ENCODE results near the gene SOWAHA. TPM values are rescaled to one million over a fixed set of nuclear protein-coding genes. Genes with fewer than 3 reads are reported as not detected.

The SOWAHA gene
- total RNA-seq, 8 experiments from 2014 or later = 0.14 to 2.5 (median 0.42) TPM; not detected in 2

DNA sequence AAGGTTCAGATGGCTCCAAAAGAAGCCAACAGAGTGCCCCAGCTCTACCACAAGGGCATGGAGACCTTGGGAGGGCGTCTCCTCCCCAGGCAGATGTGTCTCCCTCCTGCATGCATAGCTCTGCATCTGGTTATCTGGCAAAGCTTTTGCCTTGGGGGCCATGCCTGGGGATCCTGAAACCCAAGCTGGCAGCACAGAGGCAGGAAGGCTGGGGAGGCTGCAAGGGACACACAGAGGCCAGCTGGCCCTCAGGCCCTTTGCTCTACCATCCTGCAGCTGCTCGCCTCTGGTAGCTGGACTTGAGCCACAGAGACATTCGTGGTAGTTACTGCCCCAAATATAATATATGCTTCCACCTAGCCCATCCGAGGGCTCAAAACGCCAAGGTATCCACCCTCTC lies 40.0 kb upstream of the SOWAHA start:
- in situ Hi-C loops (cut with MboI; ENCODE audit: low pct_unique_long_range_greater_than_20kb in 2 of 9, low sequenced_read_pairs in 9 of 9, unreplicated experiment in 9 of 9) = no loop called here
- ATAC-seq (replicated peaks in 6 of 8) = no peak
- Histone ChIP-seq H3K4me3 (no peak overlapping the region), H3K27ac (no peak overlapping the region), H3K4me1 (replicated peaks in 1 of 2) (peaks cover 6 to 8% of the 10 kb centered on the region in 2 donors)
- 81 to 100% (median 95%) methylated on average over 2 to 4 of the region's 5 CpGs; no CpG with 5 or more reads in 6 of the 10 experiments for WGBS, 10 experiments

DNA sequence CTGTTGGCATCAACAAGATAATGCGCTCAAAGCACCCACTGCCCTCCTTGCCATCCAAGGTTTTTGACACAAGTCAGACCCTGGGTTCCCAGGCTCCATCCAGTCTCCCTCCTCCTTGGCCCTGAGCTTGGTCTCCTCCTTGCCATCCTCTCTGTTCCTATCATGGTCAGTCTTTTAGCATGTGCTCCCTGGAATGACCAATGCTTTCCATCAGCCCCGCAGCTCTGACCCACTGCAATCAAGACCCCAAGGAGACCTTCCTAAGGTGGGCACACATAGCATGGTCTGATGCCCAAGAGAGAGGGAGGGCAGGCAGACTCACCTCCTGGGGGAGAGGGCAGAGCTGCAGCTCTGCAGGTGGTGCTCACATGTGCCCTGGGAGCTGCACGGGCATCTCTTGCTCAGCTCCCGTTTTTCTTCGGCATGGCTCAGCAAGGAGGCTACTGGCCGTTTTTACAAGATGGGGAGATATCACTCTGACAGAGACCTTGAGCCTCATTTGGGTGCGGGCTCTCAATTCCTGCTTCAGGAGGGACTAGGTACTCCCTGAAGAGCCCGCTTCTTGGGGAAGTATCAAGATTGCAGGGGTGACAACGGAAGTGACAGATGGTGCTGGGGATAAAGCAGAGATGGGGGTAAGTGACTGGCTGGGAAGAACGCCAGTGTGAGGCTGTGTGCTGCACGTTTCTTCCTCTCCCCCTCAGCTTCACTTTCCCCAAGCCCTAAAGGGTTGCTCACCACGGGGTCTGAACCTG lies 39.3 kb upstream of the SOWAHA start:
- Histone ChIP-seq H3K4me1 (replicated peaks in 1 of 2) (peaks cover 6 to 8% of the 10 kb centered on the region in 2 donors), H3K27ac (no peak overlapping the region), H3K4me3 (no peak overlapping the region)
- no peak for ATAC-seq (replicated peaks in 6 of 8)
- in situ Hi-C loops (cut with MboI; ENCODE audit: low pct_unique_long_range_greater_than_20kb in 2 of 9, low sequenced_read_pairs in 9 of 9, unreplicated experiment in 9 of 9) = no loop called here
- 17 to 100% (median 84%) methylated on average over 1 to 4 of the region's 12 CpGs; no CpG with 5 or more reads in 3 of the 10 experiments for WGBS, 10 experiments

DNA sequence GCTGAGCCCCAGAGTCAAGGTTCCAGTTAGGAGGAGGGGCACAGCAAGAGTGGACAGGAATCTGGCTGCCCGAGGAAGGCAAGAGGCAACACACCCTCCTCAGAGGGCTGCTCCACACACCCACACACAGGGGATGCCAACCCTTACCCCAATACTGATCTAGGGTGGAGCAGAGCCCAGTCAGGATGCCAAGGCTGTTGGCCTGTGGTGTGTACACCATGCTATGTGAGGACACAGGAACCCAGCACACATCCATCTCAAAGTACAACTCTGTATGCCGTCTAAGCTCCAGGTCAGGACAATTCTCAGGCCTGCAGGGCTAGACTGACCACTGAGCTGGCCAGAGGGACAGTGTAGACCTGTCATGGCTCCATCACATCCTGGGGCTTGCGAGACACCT lies 38.7 kb upstream of the SOWAHA start:
- 0 to 100% (median 90%) methylated on average over 1 to 2 of the region's 3 CpGs; no CpG with 5 or more reads in 5 of the 10 experiments for WGBS, 10 experiments
- H3K4me3 ChIP-seq = no peak overlapping the region
- in situ Hi-C loops (cut with MboI; ENCODE audit: low pct_unique_long_range_greater_than_20kb in 2 of 9, low sequenced_read_pairs in 9 of 9, unreplicated experiment in 9 of 9) = no loop called here
- H3K4me1 ChIP-seq (replicated peaks in 1 of 2) = peaks cover 6 to 8% of the 10 kb centered on the region in 2 donors
- no peak for ATAC-seq (replicated peaks in 6 of 8)
- no peak overlapping the region for H3K27ac ChIP-seq

DNA sequence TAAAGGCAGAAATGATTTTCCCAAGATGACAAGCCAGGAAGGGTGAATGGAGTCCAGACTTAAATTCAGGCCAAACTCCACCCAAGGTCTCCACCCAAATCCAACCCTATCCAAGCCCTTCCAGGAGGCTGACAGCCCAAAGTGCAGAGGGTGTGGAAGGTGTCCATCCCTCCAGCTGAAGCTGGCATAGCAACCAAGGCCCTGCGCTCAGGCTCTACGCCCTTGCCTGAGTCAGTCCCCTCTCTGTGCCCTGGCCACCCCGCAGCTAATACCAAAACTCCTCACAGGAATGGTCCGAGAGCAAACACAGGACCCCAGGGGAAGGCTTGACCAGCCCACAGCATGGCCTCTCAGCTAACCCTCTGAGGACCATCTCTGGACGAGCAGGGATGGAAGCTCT lies 38.2 kb upstream of the SOWAHA start:
- 0 to 100% (median 97%) methylated on average over 1 to 5 of the region's 5 CpGs; no CpG with 5 or more reads in 5 of the 10 experiments for WGBS, 10 experiments
- Histone ChIP-seq H3K4me1 (replicated peaks in 1 of 2) (peaks cover 6 to 8% of the 10 kb centered on the region in 2 donors), H3K27ac (no peak overlapping the region), H3K4me3 (no peak overlapping the region)
- peak in 3 of 8 experiments; percentile 3 to 23 (median 7) for ATAC-seq (replicated peaks in 6 of 8)
- in situ Hi-C loops (cut with MboI; ENCODE audit: low pct_unique_long_range_greater_than_20kb in 2 of 9, low sequenced_read_pairs in 9 of 9, unreplicated experiment in 9 of 9) = loop anchor here in 1 of 9 experiments (25.0 kb wide), 1 partner anchor 112 kb away; no protein-coding TSS in a partner anchor

DNA sequence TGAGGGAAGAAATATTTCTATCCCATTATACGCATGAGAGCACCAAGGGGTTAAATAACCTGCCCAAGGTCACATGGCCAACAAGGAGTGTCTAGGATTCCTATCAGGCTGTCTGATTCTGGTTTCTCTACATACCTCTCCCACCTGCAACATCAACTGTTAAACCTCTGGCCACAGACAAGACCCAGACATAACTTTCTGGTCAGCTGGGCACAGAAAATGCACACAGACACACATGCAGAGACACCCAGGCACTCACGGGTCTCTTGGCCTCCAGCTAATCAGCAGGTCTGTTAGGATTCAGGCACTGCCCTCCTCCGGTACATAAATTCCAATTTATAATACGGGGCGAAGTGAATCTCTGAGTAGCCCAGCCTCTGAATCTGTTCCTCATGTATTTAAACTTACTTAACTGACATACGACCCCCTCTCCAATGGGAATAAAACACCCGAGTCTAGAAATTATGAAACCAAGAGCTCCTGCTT lies 37.6 kb upstream of the SOWAHA start:
- 0 to 83% (median 54%) methylated on average over 1 to 6 of the region's 7 CpGs; no CpG with 5 or more reads in 1 of the 10 experiments for WGBS, 10 experiments
- in situ Hi-C loops (cut with MboI; ENCODE audit: low pct_unique_long_range_greater_than_20kb in 2 of 9, low sequenced_read_pairs in 9 of 9, unreplicated experiment in 9 of 9) = loop anchor here in 1 of 9 experiments (25.0 kb wide), 1 partner anchor 112 kb away; no protein-coding TSS in a partner anchor

DNA sequence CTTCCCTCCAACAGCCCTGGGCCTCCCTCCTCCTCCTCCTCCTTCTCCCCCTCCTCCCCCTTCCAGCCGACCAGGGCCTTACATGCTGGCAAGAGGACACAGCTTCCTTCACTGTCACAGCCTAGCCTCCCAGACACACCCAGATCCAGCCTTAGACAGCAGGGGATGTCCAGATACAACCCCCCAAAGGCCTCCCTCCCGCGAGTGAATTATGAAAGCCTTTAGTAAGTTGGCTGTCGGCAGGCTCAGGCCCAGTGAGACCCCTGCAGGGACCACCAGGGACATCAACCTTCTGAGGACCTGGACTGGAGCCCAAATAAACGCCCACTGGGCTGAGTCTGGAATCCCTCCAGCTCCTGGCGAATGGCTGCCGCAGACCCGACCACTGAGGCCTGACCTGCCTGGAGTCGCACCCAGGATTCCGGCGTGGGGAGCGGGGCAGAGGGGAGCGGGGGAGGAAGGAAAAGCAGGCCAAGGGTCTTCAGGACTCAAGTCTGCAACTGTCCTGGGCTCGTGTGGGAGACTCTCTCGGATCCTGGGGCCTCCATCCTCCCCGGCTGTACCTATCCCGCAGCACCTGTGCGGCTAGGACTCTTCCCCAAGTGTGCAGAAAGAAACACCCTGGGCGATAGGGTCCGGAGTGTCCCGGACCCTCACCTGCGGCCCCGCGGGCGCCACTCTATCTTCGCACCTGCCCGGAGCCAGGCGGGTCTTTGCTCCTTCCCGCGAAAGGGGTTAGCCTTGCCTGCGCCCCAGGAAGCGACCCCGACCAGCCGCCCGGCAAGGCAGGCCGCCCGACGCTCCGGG lies 36.8 kb upstream of the SOWAHA start:
- in situ Hi-C loops (cut with MboI; ENCODE audit: low pct_unique_long_range_greater_than_20kb in 2 of 9, low sequenced_read_pairs in 9 of 9, unreplicated experiment in 9 of 9) = loop anchor here in 1 of 9 experiments (25.0 kb wide), 1 partner anchor 111 kb away; no protein-coding TSS in a partner anchor
- WGBS, 10 experiments = 0% methylated on average over 3 of the region's 39 CpGs; no CpG with 5 or more reads in 9 of the 10 experiments
- no peak overlapping the region for H3K27ac ChIP-seq
- H3K4me3 ChIP-seq = peak overlapping the region; percentile 46 to 96 (median 79)
- ATAC-seq (replicated peaks in 6 of 8) = peak; percentile 44 to 74 (median 50)
- H3K4me1 ChIP-seq (replicated peaks in 1 of 2) = peaks cover 6 to 8% of the 10 kb centered on the region in 2 donors

More for the DNA sequence above, 37.6 kb upstream of the SOWAHA start:
- Histone ChIP-seq H3K4me1 (replicated peaks in 1 of 2) (peaks cover 6 to 8% of the 10 kb centered on the region in 2 donors), H3K27ac (no peak overlapping the region), H3K4me3 (peak overlapping the region; percentile 46 to 96 (median 79))
- peak in 3 of 8 experiments; percentile 46 to 69 (median 58) for ATAC-seq (replicated peaks in 6 of 8)

DNA sequence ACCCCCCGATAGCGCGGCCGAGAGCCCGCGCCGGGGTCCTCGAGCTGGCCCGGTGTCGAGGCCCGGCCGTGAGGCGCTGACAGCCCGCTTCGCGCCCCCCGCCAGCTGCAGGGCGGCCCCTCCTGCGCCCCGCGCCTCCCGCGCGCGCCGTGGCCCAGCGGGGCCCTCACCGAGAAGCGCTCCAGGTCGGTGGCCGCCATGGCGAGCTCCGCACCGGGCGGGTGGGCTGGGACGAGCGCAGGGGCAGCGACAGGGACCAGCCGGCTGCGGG lies 36.2 kb upstream of the SOWAHA start:
- H3K4me3 ChIP-seq = peak overlapping the region; percentile 46 to 96 (median 79)
- no CpG with 5 or more reads among the region's 40 CpGs for WGBS, 10 experiments
- no peak overlapping the region for H3K27ac ChIP-seq
- in situ Hi-C loops (cut with MboI; ENCODE audit: low pct_unique_long_range_greater_than_20kb in 2 of 9, low sequenced_read_pairs in 9 of 9, unreplicated experiment in 9 of 9) = loop anchor here in 1 of 9 experiments (25.0 kb wide), 1 partner anchor 110 kb away; no protein-coding TSS in a partner anchor
- H3K4me1 ChIP-seq (replicated peaks in 1 of 2) = peaks cover 6 to 8% of the 10 kb centered on the region in 2 donors
- ATAC-seq (replicated peaks in 6 of 8) = no peak

DNA sequence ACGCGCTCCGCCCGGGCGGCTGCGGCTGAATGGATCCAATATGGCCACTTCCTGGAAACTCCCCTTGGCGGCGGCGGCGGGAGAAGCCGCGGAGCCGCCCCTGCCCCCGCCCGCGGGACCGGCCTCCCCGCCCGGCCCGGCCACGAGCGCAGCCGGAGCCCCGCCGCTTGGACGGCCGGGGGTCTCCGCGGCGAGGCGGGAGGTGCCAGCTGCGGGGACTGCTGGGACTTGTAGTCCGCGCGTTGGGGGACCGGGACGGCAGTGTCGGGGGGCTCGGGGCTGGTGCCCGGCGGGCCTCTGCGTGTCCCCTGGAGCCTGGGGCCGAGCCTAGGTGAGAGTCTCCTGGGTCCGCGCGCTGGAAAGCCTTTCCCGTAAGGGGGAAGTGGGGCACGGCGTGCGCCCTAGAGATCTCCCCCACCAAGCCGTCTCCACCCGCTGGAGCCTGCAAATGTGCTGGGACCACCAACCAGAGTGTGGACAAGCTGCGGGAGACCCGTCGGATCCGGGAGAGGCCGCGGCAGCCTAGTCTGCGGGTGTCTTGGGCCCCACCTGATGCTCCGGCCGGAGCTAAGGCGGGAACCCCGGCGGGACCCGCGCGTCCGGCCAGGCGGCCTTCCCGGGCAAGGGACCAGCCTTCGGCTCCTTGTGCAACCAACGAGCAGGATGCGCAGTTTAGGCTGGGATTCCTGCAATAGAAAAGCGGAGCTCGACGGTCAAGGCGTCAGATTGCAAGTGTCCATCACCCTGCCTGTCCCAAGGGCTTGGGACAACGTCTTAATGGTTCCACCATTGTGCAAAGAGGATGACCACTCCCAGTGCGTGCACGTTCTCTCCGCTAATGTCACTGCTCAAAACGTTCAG lies 35.7 kb upstream of the SOWAHA start, which contains the start of gene SEPTIN8:
Gene SEPTIN8, minus strand, starts transcription at position 31 of the 861 bp plus-strand sequence. CDS start 102 bp downstream, outside the sequence.
- 0 to 29% (median 15%) methylated on average over 3 to 9 of the region's 82 CpGs; no CpG with 5 or more reads in 5 of the 10 experiments for WGBS, 10 experiments
- ATAC-seq (replicated peaks in 6 of 8) = peak; percentile 13 to 91 (median 84)
- H3K4me1 ChIP-seq (replicated peaks in 1 of 2) = peaks cover 6 to 8% of the 10 kb centered on the region in 2 donors

DNA sequence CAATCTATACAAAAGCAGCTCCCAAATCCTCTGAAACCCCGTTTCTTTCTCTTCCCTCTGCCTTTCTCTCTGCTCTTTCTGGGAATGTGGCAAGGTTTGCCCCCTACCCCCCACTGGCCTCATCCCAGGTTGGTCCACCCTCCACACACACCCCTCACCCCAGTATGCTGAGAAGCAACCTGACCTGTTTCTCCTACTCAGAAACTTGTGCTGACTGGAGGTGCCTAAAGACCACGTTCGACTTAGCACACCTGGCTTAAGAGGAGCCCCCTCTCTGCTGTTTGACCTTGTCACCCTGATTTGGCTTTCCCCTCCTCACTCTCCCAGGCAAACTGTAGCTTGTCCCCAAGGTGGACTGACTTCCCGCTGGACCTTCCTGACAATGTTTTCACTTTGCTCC lies 35.0 kb upstream of the SOWAHA start:
- WGBS, 10 experiments = 69 to 100% (median 80%) methylated on average over 1 to 3 of the region's 4 CpGs; no CpG with 5 or more reads in 6 of the 10 experiments
- in situ Hi-C loops (cut with MboI; ENCODE audit: low pct_unique_long_range_greater_than_20kb in 2 of 9, low sequenced_read_pairs in 9 of 9, unreplicated experiment in 9 of 9) = loop anchor here in 1 of 9 experiments (25.0 kb wide), 1 partner anchor 109 kb away; no protein-coding TSS in a partner anchor
- no peak overlapping the region for H3K4me3 ChIP-seq
- peaks cover 6 to 8% of the 10 kb centered on the region in 2 donors for H3K4me1 ChIP-seq (replicated peaks in 1 of 2)
- no peak for ATAC-seq (replicated peaks in 6 of 8)
- no peak overlapping the region for H3K27ac ChIP-seq

More for the DNA sequence above, 35.7 kb upstream of the SOWAHA start, which contains the start of gene SEPTIN8:
- Histone ChIP-seq H3K4me3 (peak within 1 kb of the TSS; percentile 46 to 96 (median 79)), H3K27ac (no peak within 1 kb of the TSS)
- in situ Hi-C loops (cut with MboI; ENCODE audit: low pct_unique_long_range_greater_than_20kb in 2 of 9, low sequenced_read_pairs in 9 of 9, unreplicated experiment in 9 of 9) = loop anchor here in 1 of 9 experiments (25.0 kb wide), 1 partner anchor 110 kb away; no protein-coding TSS in a partner anchor

DNA sequence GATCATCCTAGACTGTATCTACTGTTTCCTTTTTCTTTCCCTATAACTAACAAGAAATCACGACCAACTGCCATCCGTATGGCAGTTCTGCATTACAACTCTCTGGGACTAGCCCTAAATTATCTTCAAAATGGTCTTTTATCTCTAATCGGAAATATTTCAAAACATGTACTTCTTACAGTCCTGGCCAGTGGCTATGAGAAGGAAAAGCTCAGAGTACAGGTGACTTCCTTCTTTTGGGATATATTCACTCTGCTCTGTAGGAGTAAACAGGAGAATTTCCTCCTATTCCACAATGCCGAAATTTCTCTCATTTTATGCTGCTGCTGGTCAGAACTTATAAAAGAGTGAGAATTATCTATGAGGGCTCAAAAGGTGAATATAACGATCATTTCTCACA lies 34.2 kb upstream of the SOWAHA start:
- no peak for ATAC-seq (replicated peaks in 6 of 8)
- in situ Hi-C loops (cut with MboI; ENCODE audit: low pct_unique_long_range_greater_than_20kb in 2 of 9, low sequenced_read_pairs in 9 of 9, unreplicated experiment in 9 of 9) = loop anchor here in 1 of 9 experiments (25.0 kb wide), 1 partner anchor 108 kb away; no protein-coding TSS in a partner anchor
- no peak overlapping the region for H3K4me3 ChIP-seq
- H3K27ac ChIP-seq = no peak overlapping the region
- peaks cover 6 to 8% of the 10 kb centered on the region in 2 donors for H3K4me1 ChIP-seq (replicated peaks in 1 of 2)
- WGBS, 10 experiments = 68 to 89% (median 72%) methylated on average over 4 to 5 of the region's 5 CpGs; no CpG with 5 or more reads in 3 of the 10 experiments

DNA sequence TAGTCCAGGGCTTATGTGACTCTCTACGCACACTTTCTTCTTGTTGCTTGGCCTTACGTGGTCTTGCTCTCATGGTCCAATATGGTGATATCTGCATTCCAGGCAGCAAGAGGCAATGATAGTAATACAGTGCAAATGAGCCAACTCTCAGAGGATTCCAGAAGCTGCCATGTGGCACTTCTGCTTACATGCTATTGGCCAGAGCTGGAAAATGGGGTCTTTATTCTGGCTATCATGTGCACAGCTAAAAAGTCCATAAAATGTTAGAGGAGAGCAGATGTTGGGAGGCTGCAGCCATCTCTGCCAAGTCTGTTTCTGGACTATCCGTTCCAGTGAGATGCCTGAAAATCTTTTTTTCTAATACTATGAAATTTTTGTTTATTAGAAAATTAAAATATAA lies 33.1 kb upstream of the SOWAHA start:
- peaks cover 6 to 8% of the 10 kb centered on the region in 2 donors for H3K4me1 ChIP-seq (replicated peaks in 1 of 2)
- in situ Hi-C loops (cut with MboI; ENCODE audit: low pct_unique_long_range_greater_than_20kb in 2 of 9, low sequenced_read_pairs in 9 of 9, unreplicated experiment in 9 of 9) = loop anchor here in 1 of 9 experiments (25.0 kb wide), 1 partner anchor 107 kb away; no protein-coding TSS in a partner anchor
- no peak for ATAC-seq (replicated peaks in 6 of 8)
- H3K4me3 ChIP-seq = no peak overlapping the region
- H3K27ac ChIP-seq = no peak overlapping the region
- 0 to 100% (median 85%) methylated on average over 1 to 3 of the region's 3 CpGs for WGBS, 10 experiments
